ENCODE results near the gene PTPRA.

Gene PTPRA

DNA sequence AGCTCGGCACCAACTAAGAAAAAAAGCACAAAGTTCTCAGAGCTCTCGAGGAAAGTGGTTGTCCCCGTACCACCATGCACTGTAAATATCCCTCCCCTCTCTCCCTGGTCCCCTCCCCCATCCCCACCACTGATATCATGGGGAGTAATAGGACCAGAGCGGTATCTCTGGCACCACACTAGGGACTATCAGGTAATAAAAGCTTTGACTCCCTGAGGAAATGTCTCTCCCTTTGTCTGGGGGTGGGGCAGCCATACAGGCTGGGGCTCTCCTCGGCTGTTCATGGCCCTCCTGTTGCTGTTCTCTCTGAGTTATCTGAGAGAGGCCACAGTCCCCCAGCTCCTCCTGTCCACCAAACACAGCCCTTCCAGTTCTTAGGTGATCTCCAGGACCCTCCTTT, 165.2 kb downstream of the PTPRA start:
- no peak for FAIRE-seq
- DNase-seq (ENCODE audit: insufficient read length) = no peak
- no peak for TF ChIP-seq POLR2AphosphoS5 (IDR thresholded peaks at IDR 0.05; ENCODE audit: low read depth, low read length)
- TF ChIP-seq TAF1 (IDR thresholded peaks at IDR 0.05; ENCODE audit: borderline replicate concordance, low read depth, low read length) = no peak
- no peak for TF ChIP-seq POLR2A (IDR thresholded peaks at IDR 0.05; ENCODE audit: low read depth, low read length)

DNA sequence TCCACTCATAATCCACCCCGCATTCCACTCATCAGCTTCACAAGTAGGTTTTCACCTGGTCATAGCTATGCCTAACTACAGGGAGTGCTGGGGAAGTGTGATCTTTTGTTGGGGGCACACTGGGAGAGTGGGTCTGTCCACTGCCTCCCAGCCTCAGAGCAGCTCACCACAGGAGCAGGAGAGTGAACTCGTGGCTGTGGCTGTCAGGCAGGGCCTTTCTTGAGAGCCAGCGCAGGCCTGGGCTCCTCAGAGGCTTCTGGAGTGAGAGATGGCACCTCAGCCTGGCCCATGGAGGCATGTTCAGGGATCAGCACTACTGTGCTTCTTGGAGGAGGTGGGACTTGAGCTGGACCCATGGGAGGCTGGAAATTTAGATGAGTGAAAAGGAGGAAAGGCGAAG, 166.1 kb downstream of the PTPRA start:
- DNase-seq (ENCODE audit: insufficient read length) = no peak
- TF ChIP-seq POLR2AphosphoS5 (IDR thresholded peaks at IDR 0.05; ENCODE audit: low read depth, low read length) = no peak
- no peak for TF ChIP-seq POLR2A (IDR thresholded peaks at IDR 0.05; ENCODE audit: low read depth, low read length)
- no peak for TF ChIP-seq TAF1 (IDR thresholded peaks at IDR 0.05; ENCODE audit: borderline replicate concordance, low read depth, low read length)
- no peak for FAIRE-seq

GRCh38 chr20:3040086-3040485, 166.8 kb downstream of the PTPRA start:
- FAIRE-seq (no peak), DNase-seq (ENCODE audit: insufficient read length) (no peak)
- TF ChIP-seq POLR2A (IDR thresholded peaks at IDR 0.05; ENCODE audit: low read depth, low read length) (no peak), POLR2AphosphoS5 (IDR thresholded peaks at IDR 0.05; ENCODE audit: low read depth, low read length) (no peak), TAF1 (IDR thresholded peaks at IDR 0.05; ENCODE audit: borderline replicate concordance, low read depth, low read length) (no peak)

- no peak for DNase-seq (ENCODE audit: insufficient read length)
- no peak for TF ChIP-seq POLR2A (IDR thresholded peaks at IDR 0.05; ENCODE audit: low read depth, low read length)
- no peak for TF ChIP-seq POLR2AphosphoS5 (IDR thresholded peaks at IDR 0.05; ENCODE audit: low read depth, low read length)
- TF ChIP-seq TAF1 (IDR thresholded peaks at IDR 0.05; ENCODE audit: borderline replicate concordance, low read depth, low read length) = no peak
- no peak for FAIRE-seq
Observed at GRCh38 chr20:3041854-3042409, 168.7 kb downstream of the PTPRA start.

GRCh38 chr20:3042625-3043024, 169.3 kb downstream of the PTPRA start:
- FAIRE-seq (no peak), DNase-seq (ENCODE audit: insufficient read length) (no peak)
- TF ChIP-seq POLR2A (IDR thresholded peaks at IDR 0.05; ENCODE audit: low read depth, low read length) = no peak
- no peak for TF ChIP-seq TAF1 (IDR thresholded peaks at IDR 0.05; ENCODE audit: borderline replicate concordance, low read depth, low read length)
- TF ChIP-seq POLR2AphosphoS5 (IDR thresholded peaks at IDR 0.05; ENCODE audit: low read depth, low read length) = no peak

DNA sequence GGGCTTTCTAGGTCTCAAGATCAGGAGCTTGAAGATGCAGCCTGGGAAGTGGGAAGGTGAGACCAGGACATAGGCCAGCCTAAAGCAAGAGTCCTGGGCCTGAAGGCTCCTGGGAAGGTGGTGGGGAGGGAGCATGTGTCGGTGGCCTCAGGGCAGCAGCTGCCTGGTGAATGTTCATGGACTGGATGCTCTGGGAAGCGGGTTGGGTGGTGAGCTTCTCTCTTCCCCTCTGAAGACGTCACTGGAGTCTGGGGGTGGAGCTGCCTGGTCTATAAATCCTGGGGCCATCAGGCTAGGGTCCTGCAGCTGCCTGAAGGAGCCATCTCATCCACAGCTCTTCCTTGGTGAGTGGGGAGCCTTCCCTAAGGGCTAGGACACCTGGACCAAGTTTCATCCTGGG, 170.0 kb downstream of the PTPRA start, which contains the start of gene GNRH2:
GNRH2 (plus strand) TSS at position 301 of the 400 bp plus-strand sequence. CDS start 793 bp downstream, outside the sequence.
- DNase-seq (ENCODE audit: insufficient read length) (no peak), FAIRE-seq (no peak)
- TF ChIP-seq POLR2A (IDR thresholded peaks at IDR 0.05; ENCODE audit: low read depth, low read length) (no peak), TAF1 (IDR thresholded peaks at IDR 0.05; ENCODE audit: borderline replicate concordance, low read depth, low read length) (no peak), POLR2AphosphoS5 (IDR thresholded peaks at IDR 0.05; ENCODE audit: low read depth, low read length) (no peak)

DNA sequence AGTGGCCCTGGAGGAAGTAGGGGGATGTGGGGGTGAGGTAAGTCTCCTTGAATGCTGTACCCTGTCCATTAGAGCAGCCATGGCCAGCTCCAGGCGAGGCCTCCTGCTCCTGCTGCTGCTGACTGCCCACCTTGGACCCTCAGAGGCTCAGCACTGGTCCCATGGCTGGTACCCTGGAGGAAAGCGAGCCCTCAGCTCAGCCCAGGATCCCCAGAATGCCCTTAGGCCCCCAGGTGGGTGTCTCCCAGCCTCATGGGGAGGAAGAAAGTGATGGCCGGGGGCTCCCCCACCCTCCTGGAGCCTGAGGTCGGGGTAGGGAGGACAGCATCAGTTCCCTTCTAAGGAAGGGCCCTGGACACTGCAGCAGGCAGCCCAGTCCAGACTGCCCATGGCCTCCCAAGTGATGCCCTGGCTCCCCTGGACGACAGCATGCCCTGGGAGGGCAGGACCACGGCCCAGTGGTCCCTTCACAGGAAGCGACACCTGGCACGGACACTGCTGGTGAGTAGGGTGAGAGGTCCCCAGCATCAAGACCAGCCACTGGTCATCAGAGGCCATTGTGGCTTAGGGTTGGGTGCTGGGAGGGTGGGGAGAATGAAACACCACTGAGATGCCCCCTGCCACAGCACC, 171.2 kb downstream of the PTPRA start:
- no peak for DNase-seq (ENCODE audit: insufficient read length)
- no peak for FAIRE-seq
- no peak for TF ChIP-seq POLR2AphosphoS5 (IDR thresholded peaks at IDR 0.05; ENCODE audit: low read depth, low read length)
- no peak for TF ChIP-seq TAF1 (IDR thresholded peaks at IDR 0.05; ENCODE audit: borderline replicate concordance, low read depth, low read length)
- TF ChIP-seq POLR2A (IDR thresholded peaks at IDR 0.05; ENCODE audit: low read depth, low read length) = no peak

DNA sequence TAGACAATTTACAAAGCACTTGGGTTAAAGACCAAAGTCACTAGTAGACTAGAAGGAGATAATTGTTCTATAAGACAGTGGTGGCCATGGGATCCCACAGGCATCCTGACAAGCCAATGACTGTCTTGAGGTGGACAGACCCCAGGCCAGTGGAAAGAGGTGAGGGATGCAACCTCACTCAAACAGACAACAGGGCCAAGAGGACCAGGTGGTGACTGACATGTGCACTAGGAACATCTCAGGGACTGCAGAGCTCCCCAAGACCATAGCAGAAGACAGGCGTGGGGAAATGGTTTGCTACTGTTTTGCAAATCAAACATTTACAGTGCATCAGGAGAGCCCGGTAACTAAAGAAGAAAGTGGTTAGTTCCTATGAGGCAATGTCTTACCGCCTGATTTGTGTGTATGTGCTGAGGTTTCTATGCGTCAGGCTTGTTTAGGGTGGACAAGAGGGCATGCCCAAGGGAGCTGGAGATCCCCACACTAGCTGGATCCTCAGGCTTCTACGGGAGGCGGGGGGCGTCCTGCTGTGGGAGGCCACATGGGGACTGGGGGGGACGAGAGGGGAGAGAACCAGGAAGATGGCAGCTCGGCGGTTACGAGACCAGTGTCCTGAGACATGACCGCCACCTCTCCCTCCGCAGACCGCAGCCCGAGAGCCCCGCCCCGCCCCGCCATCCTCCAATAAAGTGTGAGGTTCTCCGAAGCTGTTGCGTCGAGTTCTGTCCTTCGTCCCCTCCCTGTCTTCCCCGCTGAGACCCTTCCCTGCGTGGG, 171.9 kb downstream of the PTPRA start:
- FAIRE-seq (no peak), DNase-seq (ENCODE audit: insufficient read length) (peak; percentile 66)
- TF ChIP-seq POLR2A (IDR thresholded peaks at IDR 0.05; ENCODE audit: low read depth, low read length) = no peak
- TF ChIP-seq TAF1 (IDR thresholded peaks at IDR 0.05; ENCODE audit: borderline replicate concordance, low read depth, low read length) = 0 out of 2 replicates have a peak, but pooled peaks have one; percentile 23
- no peak for TF ChIP-seq POLR2AphosphoS5 (IDR thresholded peaks at IDR 0.05; ENCODE audit: low read depth, low read length)

DNA sequence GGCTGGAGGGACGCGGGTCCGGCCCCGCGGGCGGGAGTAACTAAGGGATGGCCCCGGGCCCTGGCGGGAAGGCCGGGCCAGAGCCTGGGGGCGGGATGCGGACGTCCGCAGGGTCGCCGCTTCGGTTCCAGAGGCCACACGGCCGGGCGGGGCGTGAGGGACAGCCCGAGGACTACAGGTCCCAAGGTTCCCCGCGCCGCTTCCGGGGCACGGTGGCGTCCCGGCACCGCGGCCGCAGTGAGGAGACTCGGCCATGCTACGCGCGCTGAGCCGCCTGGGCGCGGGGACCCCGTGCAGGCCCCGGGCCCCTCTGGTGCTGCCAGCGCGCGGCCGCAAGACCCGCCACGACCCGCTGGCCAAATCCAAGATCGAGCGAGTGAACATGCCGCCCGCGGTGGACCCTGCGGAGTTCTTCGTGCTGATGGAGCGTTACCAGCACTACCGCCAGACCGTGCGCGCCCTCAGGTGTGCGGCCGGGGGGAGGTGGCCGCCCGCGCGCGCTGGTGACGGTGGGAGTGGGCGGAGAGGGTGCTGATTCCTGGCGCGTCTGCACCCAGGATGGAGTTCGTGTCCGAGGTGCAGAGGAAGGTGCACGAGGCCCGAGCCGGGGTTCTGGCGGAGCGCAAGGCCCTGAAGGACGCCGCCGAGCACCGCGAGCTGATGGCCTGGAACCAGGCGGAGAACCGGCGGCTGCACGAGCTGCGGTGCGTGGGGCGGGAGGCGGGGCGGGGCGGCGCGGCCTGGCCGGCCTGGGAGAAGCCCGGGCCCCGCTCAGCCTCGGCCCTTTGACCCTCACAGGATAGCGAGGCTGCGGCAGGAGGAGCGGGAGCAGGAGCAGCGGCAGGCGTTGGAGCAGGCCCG, 172.8 kb downstream of the PTPRA start, which contains the start of gene MRPS26:
MRPS26 (plus strand) TSS at position 237 of the 861 bp plus-strand sequence; CDS start at position 254, 17 bp downstream.
- DNase-seq (ENCODE audit: insufficient read length) (peak; percentile 93), FAIRE-seq (peak; percentile 99)
- TF ChIP-seq POLR2A (IDR thresholded peaks at IDR 0.05; ENCODE audit: low read depth, low read length) = peak; percentile 66; the same call in 1 of the 2 replicates
- TF ChIP-seq POLR2AphosphoS5 (IDR thresholded peaks at IDR 0.05; ENCODE audit: low read depth, low read length) = peak; percentile 40
- peak; percentile 35; the same call in 1 of the 2 replicates for TF ChIP-seq TAF1 (IDR thresholded peaks at IDR 0.05; ENCODE audit: borderline replicate concordance, low read depth, low read length)

DNA sequence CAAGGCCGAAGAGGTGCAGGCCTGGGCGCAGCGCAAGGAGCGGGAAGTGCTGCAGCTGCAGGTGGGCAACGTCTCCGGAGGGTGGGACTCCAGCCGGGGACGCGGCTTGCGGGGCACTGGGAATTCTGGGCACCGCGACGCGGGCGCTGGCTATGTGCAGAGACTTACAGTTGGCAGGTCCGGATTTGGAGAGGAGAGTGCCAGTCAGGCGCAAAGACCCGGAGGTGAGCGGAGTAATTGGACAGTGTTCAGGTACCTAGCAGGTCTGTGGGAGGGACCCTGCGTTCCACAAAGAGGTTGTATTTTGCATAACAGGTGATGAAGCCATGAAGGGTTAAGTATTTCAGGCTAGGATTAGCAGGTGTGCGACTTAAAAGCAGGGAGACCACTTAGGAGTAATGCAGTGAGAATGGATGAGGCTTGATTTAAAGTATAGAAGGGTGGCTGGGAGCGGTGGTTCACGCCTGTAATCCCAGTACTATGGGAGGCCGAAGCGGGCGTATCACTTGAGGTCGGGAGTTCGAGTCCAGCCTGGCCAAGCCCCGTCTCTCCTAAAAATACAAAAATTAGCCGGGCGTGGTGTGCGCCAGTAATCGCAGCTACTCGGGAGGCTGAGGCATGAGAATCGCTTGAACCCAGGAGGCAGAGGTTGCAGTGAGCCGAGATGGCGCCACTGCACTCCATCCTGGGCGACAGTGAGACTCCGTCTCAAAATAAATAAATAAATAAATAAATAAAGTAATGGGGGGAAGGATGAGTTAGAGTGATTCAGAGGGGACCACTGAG, 173.6 kb downstream of the PTPRA start:
- FAIRE-seq = no peak
- TF ChIP-seq POLR2A (IDR thresholded peaks at IDR 0.05; ENCODE audit: low read depth, low read length) (no peak), TAF1 (IDR thresholded peaks at IDR 0.05; ENCODE audit: borderline replicate concordance, low read depth, low read length) (no peak), POLR2AphosphoS5 (IDR thresholded peaks at IDR 0.05; ENCODE audit: low read depth, low read length) (no peak)
- DNase-seq (ENCODE audit: insufficient read length) = no peak

All from GM12892 (cell line).